ENCODE results near the gene DHRS7B.
"Not testable (repeated sequence)": the region's sequence is repeated elsewhere in the genome, so short reads cannot be mapped to it uniquely, and the experiment has no call there.

Gene DHRS7B

DNA sequence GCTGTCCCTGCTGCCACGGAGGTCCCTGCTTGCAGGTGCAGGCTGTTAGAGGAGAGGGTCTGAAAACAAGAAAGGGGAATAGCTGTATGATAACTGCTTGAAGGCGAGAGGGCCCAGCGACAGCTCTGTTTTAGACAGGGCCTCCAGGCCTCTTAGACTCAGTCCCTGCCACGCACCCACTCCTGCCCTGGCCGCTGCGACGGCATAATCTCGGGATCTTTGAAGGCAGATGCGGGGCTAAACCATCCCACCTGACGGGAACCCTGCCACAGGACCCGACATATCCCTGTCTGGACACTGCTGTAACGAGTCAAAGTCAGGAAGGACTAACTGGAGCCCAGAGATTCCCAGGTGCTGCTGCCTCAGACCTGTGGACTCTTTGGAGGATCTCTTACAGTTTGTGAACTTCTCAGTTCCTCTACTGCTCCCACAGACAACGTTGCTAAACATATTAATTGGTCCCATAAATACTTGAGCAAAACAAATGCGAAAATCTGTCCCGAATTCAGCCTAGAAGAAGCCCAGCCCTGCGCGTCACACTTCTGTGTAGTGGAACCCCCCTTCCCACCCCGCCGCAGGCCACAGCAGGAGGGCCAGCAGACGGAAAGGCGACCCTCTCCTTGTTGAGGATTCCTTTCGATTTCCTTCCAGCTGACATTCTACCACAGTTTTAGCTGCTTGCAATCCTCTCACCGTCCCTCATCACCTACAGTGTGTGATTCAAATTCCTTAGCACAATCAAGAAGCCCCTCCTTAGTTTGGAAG lies 88.2 kb downstream of the DHRS7B start:
- Mint-ChIP-seq H3K9me3 (no peaks in the 10 kb centered on the region), H3K4me1 (peaks cover 57% of the 10 kb centered on the region), H3K27ac (peak overlapping the region; percentile 96), H3K4me3 (peak overlapping the region; percentile 84), H3K36me3 (peaks cover 14% of the 10 kb centered on the region)
- ATAC-seq (peak; percentile 1), DNase-seq (ENCODE audit: low spot score in 2 of 2) (no peak)

- H3K4me1 Mint-ChIP-seq: peaks cover 50% of the 10 kb centered on the region
- ATAC-seq (no peak), DNase-seq (ENCODE audit: low spot score in 2 of 2) (no peak)
- H3K36me3 Mint-ChIP-seq: peaks cover 5% of the 10 kb centered on the region
- peak overlapping the region; percentile 84 for H3K4me3 Mint-ChIP-seq
- H3K9me3 Mint-ChIP-seq: no peaks in the 10 kb centered on the region
- peak overlapping the region; percentile 96 for H3K27ac Mint-ChIP-seq
Measured at GRCh38 chr17:21215935-21216334, 89.2 kb downstream of the DHRS7B start.

DNA sequence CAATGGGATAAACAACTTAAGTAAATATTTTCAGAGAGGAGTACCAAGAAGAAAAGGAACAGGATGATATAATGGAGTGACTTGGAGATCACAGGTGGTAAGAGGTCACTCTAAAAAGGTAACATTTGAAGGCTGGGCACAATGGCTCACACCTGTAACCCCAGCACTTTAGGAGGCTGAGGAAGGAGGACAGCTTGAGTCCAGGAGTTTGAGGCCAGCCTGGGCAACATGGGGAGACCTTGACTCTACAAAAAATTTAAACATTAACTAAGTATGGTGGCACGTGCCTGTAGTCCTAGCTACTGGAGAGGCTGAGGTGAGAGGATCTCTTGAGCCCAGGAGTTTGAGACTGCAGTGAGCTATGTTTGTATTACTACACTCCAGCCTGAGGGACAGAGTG lies 90.6 kb downstream of the DHRS7B start:
- H3K36me3 Mint-ChIP-seq: no peaks in the 10 kb centered on the region
- no peak for ATAC-seq
- no peak overlapping the region for H3K27ac Mint-ChIP-seq
- DNase-seq (ENCODE audit: low spot score in 2 of 2): no peak
- H3K9me3 Mint-ChIP-seq: no peaks in the 10 kb centered on the region
- H3K4me3 Mint-ChIP-seq: no peak overlapping the region
- peaks cover 40% of the 10 kb centered on the region for H3K4me1 Mint-ChIP-seq

- DNase-seq (ENCODE audit: low spot score in 2 of 2): peak in 1 of 2 donors; percentile 54
- Mint-ChIP-seq H3K9me3 (no peaks in the 10 kb centered on the region), H3K36me3 (no peaks in the 10 kb centered on the region), H3K4me1 (peaks cover 33% of the 10 kb centered on the region), H3K27ac (no peak overlapping the region), H3K4me3 (no peak overlapping the region)
- ATAC-seq: no peak
Measured at GRCh38 chr17:21218101-21218500, 91.3 kb downstream of the DHRS7B start.

DNA sequence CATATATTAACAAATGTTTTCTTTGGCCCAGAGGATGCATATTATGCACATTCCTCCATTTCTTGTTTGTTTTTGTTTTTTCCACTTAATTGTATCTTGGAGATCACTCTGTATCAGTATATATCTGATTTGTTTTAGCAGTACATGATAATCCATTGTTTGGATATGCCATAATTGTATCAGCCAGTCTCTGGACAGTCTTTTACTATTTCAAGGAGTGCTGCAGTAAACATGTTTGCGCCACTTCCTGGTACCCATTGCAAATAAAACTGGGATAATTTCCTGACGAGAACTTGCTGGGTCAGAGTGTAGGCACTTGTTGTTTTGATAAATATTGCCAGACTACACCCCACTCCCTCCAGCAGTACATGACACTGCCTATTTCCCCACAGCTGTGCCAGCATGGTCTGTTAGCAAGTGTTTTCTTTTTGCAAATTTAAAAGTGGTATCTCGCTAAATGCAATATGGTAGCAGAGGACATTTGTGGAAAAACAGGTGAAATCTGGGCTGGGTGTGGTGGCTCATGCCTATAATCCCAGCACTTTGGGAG lies 92.1 kb downstream of the DHRS7B start:
- Mint-ChIP-seq H3K4me1 (peaks cover 29% of the 10 kb centered on the region), H3K4me3 (no peak overlapping the region), H3K27ac (no peak overlapping the region), H3K9me3 (no peaks in the 10 kb centered on the region), H3K36me3 (no peaks in the 10 kb centered on the region)
- no peak for DNase-seq (ENCODE audit: low spot score in 2 of 2)
- ATAC-seq: no peak

DNA sequence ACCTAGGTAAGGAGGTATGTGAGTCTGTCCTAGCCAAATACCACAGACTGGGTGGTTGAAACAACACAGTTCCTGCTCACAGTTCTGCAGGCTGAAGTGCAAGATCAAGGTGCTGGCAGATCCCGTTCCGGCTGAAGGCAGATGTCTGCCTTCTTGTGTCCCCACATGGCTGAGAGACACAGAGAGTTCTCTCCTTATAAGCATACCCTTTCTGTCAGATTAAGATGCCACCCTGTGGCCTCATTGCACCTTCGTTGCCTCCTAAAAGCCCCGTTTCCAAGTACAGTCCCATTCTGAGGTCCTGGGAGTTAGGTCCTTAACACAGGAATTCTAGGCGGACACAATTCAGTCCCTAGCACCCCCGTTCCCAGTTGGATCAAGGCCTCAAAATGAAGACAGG lies 96.3 kb downstream of the DHRS7B start:
- H3K27ac Mint-ChIP-seq: no peak overlapping the region

GRCh38 chr17:21227277-21227676 lies 100.5 kb downstream of the DHRS7B start:
- not testable (repeated sequence) for H3K4me1 Mint-ChIP-seq; H3K4me3 Mint-ChIP-seq; ATAC-seq; H3K9me3 Mint-ChIP-seq; H3K36me3 Mint-ChIP-seq; H3K27ac Mint-ChIP-seq; DNase-seq (ENCODE audit: low spot score in 2 of 2)

More for the DNA sequence above, 96.3 kb downstream of the DHRS7B start:
- Mint-ChIP-seq H3K36me3 (no peaks in the 10 kb centered on the region), H3K4me3 (no peak overlapping the region), H3K4me1 (peaks cover 2% of the 10 kb centered on the region), H3K9me3 (no peaks in the 10 kb centered on the region)
- ATAC-seq (no peak), DNase-seq (ENCODE audit: low spot score in 2 of 2) (no peak)

DNA sequence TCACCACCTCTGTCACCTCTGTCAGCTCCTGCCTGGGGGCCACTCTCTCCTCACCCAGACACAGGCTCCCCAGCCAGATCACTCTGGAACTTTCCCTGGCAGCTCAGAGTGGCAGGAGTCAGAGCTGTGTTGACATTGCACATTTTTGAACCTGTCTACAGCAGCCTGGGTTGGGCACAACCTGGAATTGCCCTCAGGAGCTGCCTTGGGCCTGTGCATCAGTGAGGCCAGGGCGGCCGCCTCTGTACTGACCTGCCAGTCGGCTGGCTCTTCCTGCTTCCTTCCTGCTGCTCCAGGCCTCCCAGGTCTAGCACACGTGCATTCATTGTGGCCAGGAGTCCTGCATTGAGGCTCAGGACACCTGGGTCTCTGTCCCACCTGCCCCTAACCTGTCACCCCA lies 101.3 kb downstream of the DHRS7B start:
- DNase-seq (ENCODE audit: low spot score in 2 of 2): no peak
- Mint-ChIP-seq H3K4me1 (no peaks in the 10 kb centered on the region), H3K9me3 (peaks cover 5% of the 10 kb centered on the region), H3K27ac (no peak overlapping the region), H3K4me3 (no peak overlapping the region), H3K36me3 (no peaks in the 10 kb centered on the region)
- ATAC-seq: no peak

GRCh38 chr17:21228845-21229244 lies 102.1 kb downstream of the DHRS7B start:
- no peak for ATAC-seq
- Mint-ChIP-seq H3K9me3 (peaks cover 5% of the 10 kb centered on the region), H3K27ac (no peak overlapping the region), H3K4me1 (no peaks in the 10 kb centered on the region), H3K36me3 (no peaks in the 10 kb centered on the region), H3K4me3 (no peak overlapping the region)
- DNase-seq (ENCODE audit: low spot score in 2 of 2): no peak

GRCh38 chr17:21231533-21231932 lies 104.8 kb downstream of the DHRS7B start:
- DNase-seq (ENCODE audit: low spot score in 2 of 2): no peak
- no peak overlapping the region for H3K4me3 Mint-ChIP-seq
- H3K36me3 Mint-ChIP-seq: peaks cover 11% of the 10 kb centered on the region
- H3K4me1 Mint-ChIP-seq: no peaks in the 10 kb centered on the region
- H3K9me3 Mint-ChIP-seq: peaks cover 9% of the 10 kb centered on the region
- H3K27ac Mint-ChIP-seq: no peak overlapping the region
- ATAC-seq: no peak

GRCh38 chr17:21232033-21232749 lies 105.4 kb downstream of the DHRS7B start:
- no peak overlapping the region for H3K27ac Mint-ChIP-seq
- no peak overlapping the region for H3K4me3 Mint-ChIP-seq
- DNase-seq (ENCODE audit: low spot score in 2 of 2) (no peak), ATAC-seq (no peak)
- no peaks in the 10 kb centered on the region for H3K4me1 Mint-ChIP-seq
- peaks cover 11% of the 10 kb centered on the region for H3K36me3 Mint-ChIP-seq
- peaks cover 9% of the 10 kb centered on the region for H3K9me3 Mint-ChIP-seq

DNA sequence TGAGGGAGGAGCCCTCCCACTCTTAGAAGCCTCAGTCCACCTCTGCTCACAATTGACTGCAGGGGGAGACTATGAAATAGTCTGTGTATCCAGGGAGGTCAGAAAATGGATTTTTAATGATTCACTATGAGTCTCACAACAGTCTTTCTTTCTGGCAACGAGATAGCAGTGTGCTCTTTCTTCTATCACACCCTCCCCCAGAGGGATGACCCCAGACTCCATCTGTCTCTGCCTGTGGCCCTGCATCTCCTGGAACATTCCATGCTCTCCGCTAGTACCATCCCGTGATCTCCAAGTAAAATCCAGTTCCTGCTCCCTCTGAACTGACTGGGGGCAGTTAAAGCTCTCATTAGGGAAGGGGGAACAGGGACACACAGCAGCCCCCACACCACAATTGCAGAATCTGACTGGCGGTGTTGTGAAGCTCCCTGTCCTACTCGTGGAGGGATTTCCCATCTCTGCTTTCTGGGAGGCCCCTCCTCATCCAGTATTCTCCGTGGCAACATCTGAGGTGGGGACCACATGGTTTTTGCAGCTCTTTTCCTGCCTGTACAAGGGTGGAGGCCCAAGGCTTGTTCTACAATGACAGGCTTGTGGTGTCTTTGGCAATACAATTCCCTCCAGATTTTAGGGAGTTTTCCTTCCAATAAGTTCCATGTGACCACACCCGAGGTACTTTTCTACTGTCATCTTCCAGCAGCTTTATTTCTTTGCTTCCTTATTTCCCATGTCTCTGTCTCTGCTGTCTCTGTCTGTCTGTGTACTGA lies 107.0 kb downstream of the DHRS7B start:
- Mint-ChIP-seq H3K4me1 (no peaks in the 10 kb centered on the region), H3K27ac (no peak overlapping the region), H3K36me3 (peaks cover 11% of the 10 kb centered on the region), H3K4me3 (no peak overlapping the region), H3K9me3 (peaks cover 9% of the 10 kb centered on the region)
- ATAC-seq (no peak), DNase-seq (ENCODE audit: low spot score in 2 of 2) (no peak)

- no peak for ATAC-seq
- Mint-ChIP-seq H3K36me3 (peaks cover 11% of the 10 kb centered on the region), H3K4me3 (no peak overlapping the region), H3K4me1 (no peaks in the 10 kb centered on the region), H3K27ac (peak overlapping the region; percentile 18), H3K9me3 (peaks cover 9% of the 10 kb centered on the region)
- no peak for DNase-seq (ENCODE audit: low spot score in 2 of 2)
Measured at GRCh38 chr17:21235921-21236320, 109.2 kb downstream of the DHRS7B start.

DNA sequence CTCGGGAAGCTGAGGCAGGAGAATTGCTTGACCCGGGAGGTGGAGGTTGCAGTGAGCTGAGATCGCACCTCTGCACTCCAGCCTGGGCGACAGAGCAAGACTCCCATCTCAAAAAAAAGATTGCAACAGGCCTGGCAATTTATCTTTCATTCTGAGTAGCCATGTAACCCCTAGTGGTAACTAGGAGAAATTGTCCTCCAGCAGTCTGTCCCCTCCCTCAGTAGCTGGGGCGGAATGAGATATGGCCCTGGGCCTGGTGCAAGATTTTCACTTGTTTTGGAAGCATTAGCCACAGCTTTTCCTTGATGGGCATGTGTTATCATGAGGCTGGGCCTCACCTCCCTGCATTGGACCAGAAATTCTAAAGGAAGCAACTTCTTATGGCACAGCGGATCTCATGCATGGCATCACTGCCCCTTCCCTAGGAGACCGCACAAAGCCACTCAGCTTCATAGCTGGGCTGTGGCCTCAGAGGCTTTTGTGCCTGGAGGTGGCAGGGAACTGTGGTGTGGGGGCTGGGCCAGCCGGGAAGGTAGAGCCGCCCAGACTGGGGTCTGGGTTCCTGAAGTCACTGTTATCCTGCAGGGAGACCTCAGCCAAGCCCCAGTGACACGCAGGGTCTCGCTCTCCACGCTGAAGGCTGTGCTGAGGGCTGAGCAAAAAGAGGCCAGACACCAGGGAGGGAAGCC lies 113.1 kb downstream of the DHRS7B start:
- Mint-ChIP-seq H3K4me1 (no peaks in the 10 kb centered on the region), H3K4me3 (no peak overlapping the region), H3K9me3 (peaks cover 3% of the 10 kb centered on the region), H3K36me3 (peaks cover 11% of the 10 kb centered on the region), H3K27ac (no peak overlapping the region)
- no peak for DNase-seq (ENCODE audit: low spot score in 2 of 2)
- no peak for ATAC-seq

Data from stimulated activated effector memory CD8-positive, alpha-beta T cell treated with anti-CD3 and anti-CD28 coated beads, Interleukin-12 subunit alpha, Interleukin-12 subunit beta, amount 100 ng/mL, for 72 hours (primary cell).